Measurements from ENCODE around the gene SETBP1. TPM values are rescaled to one million over a fixed set of nuclear protein-coding genes. Genes with fewer than 3 reads are reported as not detected.

The SETBP1 gene
- total and polyA plus RNA-seq, 2 of the 4 experiments (the other 2 are of a cell fraction), result 0.19 to 0.36 TPM

GRCh38 chr18:44791520-44791919 lies 110.8 kb downstream of the SETBP1 start:
- H3K4me1 ChIP-seq (ENCODE audit: control insufficient read depth, insufficient read depth, low read length), result peaks cover 3% of the 10 kb centered on the region; the same call in 1 of the 2 replicates
- no peak overlapping the region for H4K5ac ChIP-seq (ENCODE audit: low read depth, low read length)
- no peak overlapping the region for H3K4me3 ChIP-seq (ENCODE audit: insufficient read depth, low read depth, low read length)
- H3K18ac ChIP-seq (ENCODE audit: low read depth, low read length), result no peak overlapping the region
- H2BK20ac ChIP-seq (ENCODE audit: low read depth, low read length), result no peak overlapping the region
- no peak overlapping the region for H3K4me2 ChIP-seq (ENCODE audit: low read depth, low read length)
- WGBS, 2 experiments (ENCODE audit: extremely low coverage in 2 of 2, insufficient read length in 1 of 2), result no CpG with 5 or more reads among the region's 8 CpGs
- H2AK9ac ChIP-seq (replicated peaks; ENCODE audit: low read depth, low read length, poor library complexity), result no peak overlapping the region
- H3K9ac ChIP-seq (ENCODE audit: low read depth, low read length), result no peak overlapping the region
- no peak overlapping the region for H2AFZ ChIP-seq (replicated peaks; ENCODE audit: low read length, poor library complexity)
- no peak for ATAC-seq (ENCODE audit: low read depth)
- no peaks in the 10 kb centered on the region for H4K20me1 ChIP-seq (ENCODE audit: insufficient read depth, low read length)
- no peaks in the 10 kb centered on the region for H3K79me1 ChIP-seq (ENCODE audit: low read depth in 1 of 2, low read length in 2 of 2)
- intact Hi-C loops (cut with micrococcal nuclease), result no loop called here
- dilution Hi-C loops (cut with HindIII; ENCODE audit: low sequenced_read_pairs, unreplicated experiment), result no loop called here
- POLR2A ChIA-PET (ENCODE audit: unreplicated experiment), result no interaction called here
- no peaks in the 10 kb centered on the region for H3K27me3 ChIP-seq (ENCODE audit: control insufficient read depth, insufficient read depth, low read length)
- no peak overlapping the region for H3K14ac ChIP-seq (replicated peaks; ENCODE audit: low read depth, low read length)
- no peak overlapping the region for H2BK15ac ChIP-seq (ENCODE audit: low read depth, low read length)
- H4K8ac ChIP-seq (ENCODE audit: low read depth in 2 of 2, low read length in 2 of 2), result no peak overlapping the region
- H2BK120ac ChIP-seq (ENCODE audit: low read depth, low read length), result no peak overlapping the region
- TF ChIP-seq RFX5 (IDR thresholded peaks at IDR 0.05; ENCODE audit: low read depth, low read length) (no peak), CHD1 (IDR thresholded peaks at IDR 0.05; ENCODE audit: low read depth, low read length) (no peak), MAFK (IDR thresholded peaks at IDR 0.05; ENCODE audit: low read depth, low read length) (no peak), MAZ (IDR thresholded peaks at IDR 0.05; ENCODE audit: borderline replicate concordance, low read depth, low read length) (no peak), POLR2A (IDR thresholded peaks at IDR 0.05; ENCODE audit: low read depth, low read length) (no peak), FOS (IDR thresholded peaks at IDR 0.05; ENCODE audit: low read depth, low read length) (no peak), RCOR1 (IDR thresholded peaks at IDR 0.05; ENCODE audit: insufficient replicate concordance, low read length) (no peak), SMC3 (IDR thresholded peaks at IDR 0.05; ENCODE audit: low read depth, low read length) (no peak), MXI1 (IDR thresholded peaks at IDR 0.05; ENCODE audit: borderline replicate concordance, low read depth, low read length) (no peak), BHLHE40 (IDR thresholded peaks at IDR 0.05; ENCODE audit: low read depth, low read length) (no peak), NFE2L2 (IDR thresholded peaks at IDR 0.05; ENCODE audit: low read depth, low read length) (no peak), CEBPB (IDR thresholded peaks at IDR 0.05; ENCODE audit: low read depth, low read length) (no peak), RAD21 (IDR thresholded peaks at IDR 0.05; ENCODE audit: low read length) (no peak)
- TF ChIP-seq, protein P1, sequence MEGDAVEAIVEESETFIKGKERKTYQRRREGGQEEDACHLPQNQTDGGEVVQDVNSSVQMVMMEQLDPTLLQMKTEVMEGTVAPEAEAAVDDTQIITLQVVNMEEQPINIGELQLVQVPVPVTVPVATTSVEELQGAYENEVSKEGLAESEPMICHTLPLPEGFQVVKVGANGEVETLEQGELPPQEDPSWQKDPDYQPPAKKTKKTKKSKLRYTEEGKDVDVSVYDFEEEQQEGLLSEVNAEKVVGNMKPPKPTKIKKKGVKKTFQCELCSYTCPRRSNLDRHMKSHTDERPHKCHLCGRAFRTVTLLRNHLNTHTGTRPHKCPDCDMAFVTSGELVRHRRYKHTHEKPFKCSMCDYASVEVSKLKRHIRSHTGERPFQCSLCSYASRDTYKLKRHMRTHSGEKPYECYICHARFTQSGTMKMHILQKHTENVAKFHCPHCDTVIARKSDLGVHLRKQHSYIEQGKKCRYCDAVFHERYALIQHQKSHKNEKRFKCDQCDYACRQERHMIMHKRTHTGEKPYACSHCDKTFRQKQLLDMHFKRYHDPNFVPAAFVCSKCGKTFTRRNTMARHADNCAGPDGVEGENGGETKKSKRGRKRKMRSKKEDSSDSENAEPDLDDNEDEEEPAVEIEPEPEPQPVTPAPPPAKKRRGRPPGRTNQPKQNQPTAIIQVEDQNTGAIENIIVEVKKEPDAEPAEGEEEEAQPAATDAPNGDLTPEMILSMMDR (conservative IDR thresholded peaks at IDR 0.05; ENCODE audit: low read depth, low read length), result no peak
- TF ChIP-seq, protein P2, sequence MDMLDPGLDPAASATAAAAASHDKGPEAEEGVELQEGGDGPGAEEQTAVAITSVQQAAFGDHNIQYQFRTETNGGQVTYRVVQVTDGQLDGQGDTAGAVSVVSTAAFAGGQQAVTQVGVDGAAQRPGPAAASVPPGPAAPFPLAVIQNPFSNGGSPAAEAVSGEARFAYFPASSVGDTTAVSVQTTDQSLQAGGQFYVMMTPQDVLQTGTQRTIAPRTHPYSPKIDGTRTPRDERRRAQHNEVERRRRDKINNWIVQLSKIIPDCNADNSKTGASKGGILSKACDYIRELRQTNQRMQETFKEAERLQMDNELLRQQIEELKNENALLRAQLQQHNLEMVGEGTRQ (IDR thresholded peaks at IDR 0.05; ENCODE audit: low read depth, low read length), result no peak
- TF ChIP-seq, protein P3, sequence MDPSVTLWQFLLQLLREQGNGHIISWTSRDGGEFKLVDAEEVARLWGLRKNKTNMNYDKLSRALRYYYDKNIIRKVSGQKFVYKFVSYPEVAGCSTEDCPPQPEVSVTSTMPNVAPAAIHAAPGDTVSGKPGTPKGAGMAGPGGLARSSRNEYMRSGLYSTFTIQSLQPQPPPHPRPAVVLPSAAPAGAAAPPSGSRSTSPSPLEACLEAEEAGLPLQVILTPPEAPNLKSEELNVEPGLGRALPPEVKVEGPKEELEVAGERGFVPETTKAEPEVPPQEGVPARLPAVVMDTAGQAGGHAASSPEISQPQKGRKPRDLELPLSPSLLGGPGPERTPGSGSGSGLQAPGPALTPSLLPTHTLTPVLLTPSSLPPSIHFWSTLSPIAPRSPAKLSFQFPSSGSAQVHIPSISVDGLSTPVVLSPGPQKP (IDR thresholded peaks at IDR 0.05; ENCODE audit: borderline replicate concordance, low read depth, low read length), result no peak
- CTCF ChIA-PET, result no interaction called here
- peaks cover 3% of the 10 kb centered on the region; the same call in 1 of the 2 replicates for H3K9me1 ChIP-seq (ENCODE audit: insufficient read depth, low read length)
- no peak overlapping the region for H3K27ac ChIP-seq (ENCODE audit: insufficient read depth, low read length)
- in situ Hi-C loops (cut with MboI; ENCODE audit: low sequenced_read_pairs), result no loop called here
- BruUV-seq (replicated peaks), result no TSS peak
- no peaks in the 10 kb centered on the region for H3K36me3 ChIP-seq (ENCODE audit: control insufficient read depth, insufficient read depth, low read length)
- no peak overlapping the region for H4K91ac ChIP-seq (ENCODE audit: insufficient read depth, low read depth, low read length)
- no peak overlapping the region for H2AK5ac ChIP-seq (ENCODE audit: low read depth, low read length)
- H3K56ac ChIP-seq (ENCODE audit: extremely low read depth, insufficient read depth, low read length), result no peak overlapping the region
- no peak overlapping the region for H3K23ac ChIP-seq (ENCODE audit: low read depth, low read length)
- no peaks in the 10 kb centered on the region for H3K9me3 ChIP-seq (ENCODE audit: control insufficient read depth, insufficient read depth, low read length)
- no peak overlapping the region for H2BK5ac ChIP-seq (ENCODE audit: low read depth, low read length, poor library complexity, severe bottlenecking)
- no peak overlapping the region for H3K4ac ChIP-seq (ENCODE audit: low read depth, low read length)
- no peak for DNase-seq

Measured in IMR-90 (cell line).